ENCODE measurements around the gene INPP5D.

INPP5D gene

GRCh38 chr2:233079473-233079877, 19.3 kb downstream of the INPP5D start:
- no peak for DNase-seq (ENCODE audit: extremely low read depth, low read depth)
- TF ChIP-seq CTCF (IDR thresholded peaks at IDR 0.05; ENCODE audit: low read depth, low read length) = no peak

- no peak for DNase-seq (ENCODE audit: extremely low read depth, low read depth)
These were observed 20.1 kb downstream of the INPP5D start for GRCh38 chr2:233079953-233080835.

GRCh38 chr2:233080836-233081229, 20.7 kb downstream of the INPP5D start:
- no peak for DNase-seq (ENCODE audit: extremely low read depth, low read depth)
- no peak for TF ChIP-seq CTCF (IDR thresholded peaks at IDR 0.05; ENCODE audit: low read depth, low read length)

More at GRCh38 chr2:233079953-233080835, 20.1 kb downstream of the INPP5D start:
- no peak for TF ChIP-seq CTCF (IDR thresholded peaks at IDR 0.05; ENCODE audit: low read depth, low read length)

GRCh38 chr2:233081232-233081730, 21.1 kb downstream of the INPP5D start:
- TF ChIP-seq CTCF (IDR thresholded peaks at IDR 0.05; ENCODE audit: low read depth, low read length) = no peak
- no peak for DNase-seq (ENCODE audit: extremely low read depth, low read depth)

- DNase-seq (ENCODE audit: extremely low read depth, low read depth) = no peak
- TF ChIP-seq CTCF (IDR thresholded peaks at IDR 0.05; ENCODE audit: low read depth, low read length) = no peak
These were observed 21.6 kb downstream of the INPP5D start for GRCh38 chr2:233081731-233082221.

- DNase-seq (ENCODE audit: extremely low read depth, low read depth) = no peak
- no peak for TF ChIP-seq CTCF (IDR thresholded peaks at IDR 0.05; ENCODE audit: low read depth, low read length)
These were observed 22.2 kb downstream of the INPP5D start for GRCh38 chr2:233082222-233082930.
